Measurements from ENCODE around the gene CDH23. TPM values are rescaled to one million over a fixed set of nuclear protein-coding genes. Genes with fewer than 3 reads are reported as not detected.

Gene CDH23
- total RNA-seq, 4 donors from 2014 or later: 0.72 to 4.1 (median 2.2) TPM

DNA sequence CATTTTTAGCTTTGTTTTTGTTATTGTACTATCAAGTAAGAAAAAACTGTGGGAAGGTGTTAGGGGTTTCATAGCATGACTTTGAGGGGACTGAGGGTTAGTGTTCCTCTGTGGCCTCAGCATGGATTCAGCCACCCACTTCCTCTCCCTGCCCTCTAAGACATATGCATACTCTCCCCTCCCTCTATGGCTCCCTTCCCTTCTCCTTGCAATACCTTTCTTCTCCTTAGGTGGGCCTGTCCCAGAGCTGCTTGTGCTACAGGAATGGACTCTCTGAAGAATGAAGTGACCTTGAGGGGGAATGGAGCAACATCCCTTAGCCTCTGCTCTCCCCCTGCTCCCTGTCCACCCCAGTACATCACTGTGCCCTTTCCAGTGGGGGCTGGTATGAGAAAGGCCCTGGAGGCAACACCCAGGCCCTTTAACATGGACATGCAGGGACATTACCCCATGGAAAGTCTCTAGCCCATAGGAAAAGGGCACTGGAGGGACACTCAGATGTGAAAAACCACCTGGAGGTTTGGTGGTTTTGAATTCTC is 22.4 kb downstream of the CDH23 start:
- Histone ChIP-seq H3K9me3 (no peaks in the 10 kb centered on the region), H3K27me3 (no peaks in the 10 kb centered on the region)
- DNase-seq (ENCODE audit: low spot score in 2 of 2): peak in 1 of 2 donors; percentile 7

DNA sequence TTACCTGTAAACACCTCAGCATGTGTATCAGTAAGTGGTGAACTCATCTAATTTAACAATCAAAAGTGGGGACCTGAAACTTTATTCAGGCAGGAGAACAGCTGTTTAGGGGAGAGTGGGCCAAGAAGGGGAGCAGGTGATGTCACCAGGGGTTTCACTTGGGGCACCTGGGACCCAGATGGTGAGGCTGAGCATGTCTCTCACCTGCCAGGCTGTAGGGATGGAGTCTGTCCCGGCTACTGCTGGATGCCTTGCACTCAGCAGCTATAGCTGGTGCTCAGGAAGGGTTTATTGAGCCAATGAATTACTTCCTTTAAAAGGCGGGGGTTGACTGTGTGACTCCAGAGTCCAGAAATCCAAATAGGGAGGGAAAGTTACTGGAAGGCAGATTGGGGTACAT is 23.0 kb downstream of the CDH23 start:
- no peak overlapping the region for H3K4me3 ChIP-seq
- peak in 1 of 2 donors; percentile 32 for DNase-seq (ENCODE audit: low spot score in 2 of 2)
- H3K4me1 ChIP-seq: no peaks in the 10 kb centered on the region
- no peaks in the 10 kb centered on the region for H3K36me3 ChIP-seq
- TF ChIP-seq EP300 (IDR thresholded peaks at IDR 0.05) (no peak), POLR2AphosphoS5 (IDR thresholded peaks at IDR 0.05) (no peak), POLR2A (IDR thresholded peaks at IDR 0.05) (no peak)
- TF ChIP-seq, protein P1, sequence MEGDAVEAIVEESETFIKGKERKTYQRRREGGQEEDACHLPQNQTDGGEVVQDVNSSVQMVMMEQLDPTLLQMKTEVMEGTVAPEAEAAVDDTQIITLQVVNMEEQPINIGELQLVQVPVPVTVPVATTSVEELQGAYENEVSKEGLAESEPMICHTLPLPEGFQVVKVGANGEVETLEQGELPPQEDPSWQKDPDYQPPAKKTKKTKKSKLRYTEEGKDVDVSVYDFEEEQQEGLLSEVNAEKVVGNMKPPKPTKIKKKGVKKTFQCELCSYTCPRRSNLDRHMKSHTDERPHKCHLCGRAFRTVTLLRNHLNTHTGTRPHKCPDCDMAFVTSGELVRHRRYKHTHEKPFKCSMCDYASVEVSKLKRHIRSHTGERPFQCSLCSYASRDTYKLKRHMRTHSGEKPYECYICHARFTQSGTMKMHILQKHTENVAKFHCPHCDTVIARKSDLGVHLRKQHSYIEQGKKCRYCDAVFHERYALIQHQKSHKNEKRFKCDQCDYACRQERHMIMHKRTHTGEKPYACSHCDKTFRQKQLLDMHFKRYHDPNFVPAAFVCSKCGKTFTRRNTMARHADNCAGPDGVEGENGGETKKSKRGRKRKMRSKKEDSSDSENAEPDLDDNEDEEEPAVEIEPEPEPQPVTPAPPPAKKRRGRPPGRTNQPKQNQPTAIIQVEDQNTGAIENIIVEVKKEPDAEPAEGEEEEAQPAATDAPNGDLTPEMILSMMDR (IDR thresholded peaks at IDR 0.05): no peak
- no peak overlapping the region for H3K27ac ChIP-seq
- H3K9me3 ChIP-seq: no peaks in the 10 kb centered on the region
- WGBS: 74% methylated on average over 2 of the region's 2 CpGs
- H3K27me3 ChIP-seq: no peaks in the 10 kb centered on the region

More for the DNA sequence above, 22.4 kb downstream of the CDH23 start:
- H3K4me1 ChIP-seq: no peaks in the 10 kb centered on the region
- TF ChIP-seq POLR2A (IDR thresholded peaks at IDR 0.05) (no peak), POLR2AphosphoS5 (IDR thresholded peaks at IDR 0.05) (no peak), EP300 (IDR thresholded peaks at IDR 0.05) (no peak)
- TF ChIP-seq, protein P1 (IDR thresholded peaks at IDR 0.05): no peak
- no peak overlapping the region for H3K27ac ChIP-seq
- no peaks in the 10 kb centered on the region for H3K36me3 ChIP-seq
- no peak overlapping the region for H3K4me3 ChIP-seq

GRCh38 chr10:71421075-71421434 is 24.3 kb downstream of the CDH23 start:
- DNase-seq (ENCODE audit: low spot score in 2 of 2): peak in 1 of 2 donors; percentile 49
- Histone ChIP-seq H3K36me3 (no peaks in the 10 kb centered on the region), H3K4me1 (no peaks in the 10 kb centered on the region), H3K27ac (no peak overlapping the region), H3K9me3 (no peaks in the 10 kb centered on the region), H3K4me3 (no peak overlapping the region), H3K27me3 (no peaks in the 10 kb centered on the region)
- WGBS: 85% methylated on average over 4 of the region's 4 CpGs
- TF ChIP-seq EP300 (IDR thresholded peaks at IDR 0.05) (no peak), POLR2AphosphoS5 (IDR thresholded peaks at IDR 0.05) (no peak), POLR2A (IDR thresholded peaks at IDR 0.05) (no peak)
- TF ChIP-seq, protein P1 (IDR thresholded peaks at IDR 0.05): no peak

DNA sequence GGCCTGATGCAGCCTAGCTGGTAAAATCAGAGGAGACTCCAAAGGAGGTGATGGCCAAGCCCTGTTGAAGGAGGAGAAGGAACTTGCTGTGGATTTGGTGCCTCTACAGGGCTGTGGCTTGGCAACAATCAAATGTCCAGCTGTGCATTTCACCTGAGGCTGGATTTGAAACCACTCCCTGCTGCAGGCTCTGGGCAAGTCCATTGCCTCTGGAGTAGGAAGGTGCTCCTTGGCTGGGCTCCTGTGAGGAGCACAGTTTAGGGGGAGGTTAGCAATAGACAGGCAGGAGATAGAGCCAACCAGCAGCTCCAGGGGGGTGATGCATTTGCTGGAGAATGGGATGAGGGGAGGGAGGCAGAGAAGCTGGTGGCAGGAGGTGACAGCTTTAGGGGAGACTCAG is 26.5 kb downstream of the CDH23 start:
- Histone ChIP-seq H3K27me3 (no peaks in the 10 kb centered on the region), H3K9me3 (no peaks in the 10 kb centered on the region), H3K27ac (no peak overlapping the region), H3K36me3 (no peaks in the 10 kb centered on the region), H3K4me3 (no peak overlapping the region), H3K4me1 (no peaks in the 10 kb centered on the region)
- TF ChIP-seq EP300 (IDR thresholded peaks at IDR 0.05) (no peak), POLR2AphosphoS5 (IDR thresholded peaks at IDR 0.05) (no peak), POLR2A (IDR thresholded peaks at IDR 0.05) (no peak)
- TF ChIP-seq, protein P1 (IDR thresholded peaks at IDR 0.05): no peak
- DNase-seq (ENCODE audit: low spot score in 2 of 2): peak in 1 of 2 donors; percentile 31

DNA sequence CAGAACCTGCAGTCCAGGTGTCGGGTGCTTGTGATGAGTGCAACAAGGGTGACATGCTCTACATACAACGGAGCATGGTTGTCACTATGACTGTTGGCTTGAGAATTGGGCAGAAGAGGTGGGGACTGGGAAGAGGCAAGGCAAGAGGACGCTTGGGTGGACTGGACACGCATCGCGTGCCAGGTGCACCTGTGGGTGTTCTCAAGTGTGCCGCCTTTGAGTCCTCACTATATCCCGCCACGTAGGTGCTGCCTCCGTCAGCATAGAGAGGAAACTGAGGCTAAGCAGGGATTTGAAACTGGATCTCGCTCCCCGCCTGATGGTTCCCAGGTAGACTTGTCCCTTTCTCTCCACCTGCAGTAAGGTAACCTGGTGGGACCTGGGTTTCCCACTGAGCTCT is 27.2 kb downstream of the CDH23 start:
- Histone ChIP-seq H3K4me3 (no peak overlapping the region), H3K27ac (no peak overlapping the region), H3K36me3 (no peaks in the 10 kb centered on the region), H3K27me3 (no peaks in the 10 kb centered on the region), H3K4me1 (no peaks in the 10 kb centered on the region), H3K9me3 (no peaks in the 10 kb centered on the region)
- TF ChIP-seq EP300 (IDR thresholded peaks at IDR 0.05) (no peak), POLR2A (IDR thresholded peaks at IDR 0.05) (no peak), POLR2AphosphoS5 (IDR thresholded peaks at IDR 0.05) (no peak)
- TF ChIP-seq, protein P1 (IDR thresholded peaks at IDR 0.05): no peak
- 95% methylated on average over 12 of the region's 12 CpGs for WGBS
- peak in 1 of 2 donors; percentile 50 for DNase-seq (ENCODE audit: low spot score in 2 of 2)

All from suprapubic skin (tissue), 4 donors.